HCEC 1CT (cell line): ENCODE results near the gene PIEZO2.
"Not testable (repeated sequence)": the region's sequence is repeated elsewhere in the genome, so short reads cannot be mapped to it uniquely, and the experiment has no call there.

Source experiments
- DNase-seq: peaks from one replicate; pipeline ENCODE4 v3.0.0-alpha.2; 2017

PIEZO2 gene

GRCh38 chr18:10951631-10952544, 197.5 kb downstream of the PIEZO2 start:
- DNase-seq: no peak

- DNase-seq: no peak
Measured at GRCh38 chr18:10950876-10951630, 198.3 kb downstream of the PIEZO2 start.

- DNase-seq: no peak
Measured at GRCh38 chr18:10950080-10950875, 199.1 kb downstream of the PIEZO2 start.

GRCh38 chr18:10949655-10950054, 199.7 kb downstream of the PIEZO2 start:
- no peak for DNase-seq

GRCh38 chr18:10948421-10948820, 200.9 kb downstream of the PIEZO2 start:
- DNase-seq: no peak

GRCh38 chr18:10946058-10946457, 203.3 kb downstream of the PIEZO2 start:
- DNase-seq: no peak

- DNase-seq: no peak
Measured at GRCh38 chr18:10942998-10943397, 206.4 kb downstream of the PIEZO2 start.

GRCh38 chr18:10939822-10940221, 209.5 kb downstream of the PIEZO2 start:
- DNase-seq: no peak

- no peak for DNase-seq
Measured at GRCh38 chr18:10937743-10938640, 211.4 kb downstream of the PIEZO2 start.

GRCh38 chr18:10936176-10937053, 213.0 kb downstream of the PIEZO2 start:
- DNase-seq: no peak

GRCh38 chr18:10935588-10935987, 213.8 kb downstream of the PIEZO2 start:
- DNase-seq: no peak

GRCh38 chr18:10933648-10934047, 215.7 kb downstream of the PIEZO2 start:
- DNase-seq: not testable (repeated sequence)

- no peak for DNase-seq
Measured at GRCh38 chr18:10930076-10930475, 219.3 kb downstream of the PIEZO2 start.

- peak; percentile 88 for DNase-seq
Measured at GRCh38 chr18:10928772-10929373, 220.5 kb downstream of the PIEZO2 start.

GRCh38 chr18:10928011-10928771, 221.2 kb downstream of the PIEZO2 start:
- DNase-seq: no peak

GRCh38 chr18:10927286-10927992, 221.9 kb downstream of the PIEZO2 start:
- DNase-seq: peak; percentile 84

- peak; percentile 72 for DNase-seq
Measured at GRCh38 chr18:10926621-10927161, 222.7 kb downstream of the PIEZO2 start.

- no peak for DNase-seq
Measured at GRCh38 chr18:10924290-10924689, 225.1 kb downstream of the PIEZO2 start.
